ENCODE results near the gene TOP3B. TPM values are rescaled to one million over a fixed set of nuclear protein-coding genes. Genes with fewer than 3 reads are reported as not detected.

Gene TOP3B
- total and polyA plus RNA-seq, 9 of the 15 experiments (the other 6 are each of a cell fraction or from before 2014, with no cell fraction given), result 3.0 to 188 (median 112) TPM

- no peak for TF ChIP-seq GTF3C2 (IDR thresholded peaks at IDR 0.05; ENCODE audit: borderline replicate concordance, extremely low read depth, insufficient read length)
Measured at GRCh38 chr22:21959274-21960074, 23.1 kb downstream of the TOP3B start (continued).

GRCh38 chr22:21958360-21959273, 24.0 kb downstream of the TOP3B start:
- Histone ChIP-seq H3K27ac (ENCODE audit: extremely low read depth, low read depth, low read length) (no peak overlapping the region), H3K36me3 (ENCODE audit: control insufficient read depth, insufficient read depth, low read length) (peaks cover 54% of the 10 kb centered on the region), H2AFZ (ENCODE audit: low read depth, low read length) (no peak overlapping the region), H3K4me3 (no peak overlapping the region), H3K9me3 (replicated peaks; ENCODE audit: control insufficient read depth, insufficient read depth, low read depth, low read length) (no peaks in the 10 kb centered on the region), H4K20me1 (replicated peaks; ENCODE audit: control insufficient read depth, insufficient read depth, low read length) (peaks cover 37% of the 10 kb centered on the region), H3K4me2 (ENCODE audit: insufficient read depth, low read length) (no peak overlapping the region), H3K79me2 (ENCODE audit: control insufficient read depth, insufficient read depth, low read length) (no peaks in the 10 kb centered on the region), H3K27me3 (ENCODE audit: control insufficient read depth in 2 of 2, insufficient read depth in 2 of 2, low read length in 2 of 2) (no peaks in the 10 kb centered on the region), H3K4me1 (replicated peaks in 1 of 2; ENCODE audit: control insufficient read depth in 2 of 2, insufficient read depth in 2 of 2, low read length in 2 of 2) (peaks cover 0 to 38% of the 10 kb centered on the region in 2 experiments; a peak in 2 of 5 replicates), H3K9ac (ENCODE audit: insufficient read depth in 1 of 2, low read depth in 2 of 2, low read length in 2 of 2) (peak overlapping the region in 1 of 2 experiments; percentile 29; a peak in 2 of 4 replicates), H3K9me1 (ENCODE audit: control insufficient read depth, insufficient read depth, low read length) (peaks cover 9% of the 10 kb centered on the region)
- DNase-seq (ENCODE audit: extremely low read depth in 1 of 4, low spot score in 3 of 4), result no peak
- in situ Hi-C loops (cut with MboI), result no loop called here
- BruUV-seq (replicated peaks), result TSS peak; percentile 24
- CTCF ChIA-PET (ENCODE audit: low intra/inter-chr PET ratio), result interaction anchor here (0.9 kb wide), 1 partner anchor 245 kb away, joined by 3 read pairs; no protein-coding TSS in a partner anchor
- POLR2A ChIA-PET, result interaction anchor here (0.6 to 15.7 kb wide), 12 partner anchors 11 to 248 kb away, joined by 3 to 382 read pairs (median 4); partner anchors contain the start of genes PPM1F and TOP3B
- no peak for FAIRE-seq
- intact Hi-C loops (cut with micrococcal nuclease), result no loop called here
- no peak for ATAC-seq
- WGBS (ENCODE audit: insufficient coverage, low coverage, missing lambda C conversion rate), result 81% methylated on average over 22 of the region's 22 CpGs
- TF ChIP-seq MYC (IDR thresholded peaks at IDR 0.05; ENCODE audit: low read depth, low read length) (no peak), MYC (CRISPR knock-in tag; IDR thresholded peaks at IDR 0.05; ENCODE audit: borderline replicate concordance, low read depth) (0 out of 2 replicates have a peak, but pooled peaks have one; percentile 28), ZNF277 (CRISPR knock-in tag; IDR thresholded peaks at IDR 0.05; ENCODE audit: borderline replicate concordance) (peak; percentile 72; the same call in 1 of the 2 replicates), DMBX1 (CRISPR knock-in tag; IDR thresholded peaks at IDR 0.05; ENCODE audit: borderline replicate concordance) (no peak), ZNF140 (CRISPR knock-in tag; IDR thresholded peaks at IDR 0.05) (no peak), MYNN (IDR thresholded peaks at IDR 0.05) (peak; percentile 35), MYNN (CRISPR knock-in tag; IDR thresholded peaks at IDR 0.05) (no peak), ADNP (tag; IDR thresholded peaks at IDR 0.05) (no peak), BRCA1 (IDR thresholded peaks at IDR 0.05) (no peak), BRCA1 (CRISPR knock-in tag; IDR thresholded peaks at IDR 0.05) (peak; percentile 17; the same call in 1 of the 2 replicates), POLR2AphosphoS5 (IDR thresholded peaks at IDR 0.05; ENCODE audit: control insufficient read depth, insufficient read depth, low read depth, low read length) (peak; percentile 38; the same call in 1 of the 2 replicates)
